Brain pericyte (primary cell): ENCODE measurements around the gene MTX1.
"Not testable (repeated sequence)": the region's sequence is repeated elsewhere in the genome, so short reads cannot be mapped to it uniquely, and the experiment has no call there.

Experiments used
- DNase-seq: peaks from one replicate; pipeline ENCODE4 v3.0.0-alpha.2; 2012; ENCODE audit warnings: low read depth, low spot score

MTX1 gene

GRCh38 chr1:155208541-155209311 lies at the start of gene MTX1:
Gene MTX1 (plus strand): TSS chr1:155208695. CDS start chr1:155208805, 110 bp downstream.
- DNase-seq = no peak

GRCh38 chr1:155158991-155159390 lies 49.5 kb upstream of the MTX1 start:
- DNase-seq = no peak

- no peak for DNase-seq
Measured at GRCh38 chr1:155160128-155160527, 48.4 kb upstream of the MTX1 start.

- not testable (repeated sequence) for DNase-seq
Measured at GRCh38 chr1:155162631-155163030, 45.9 kb upstream of the MTX1 start.

- DNase-seq = not testable (repeated sequence)
Measured at GRCh38 chr1:155163785-155164184, 44.7 kb upstream of the MTX1 start.

GRCh38 chr1:155164625-155165024 lies 43.9 kb upstream of the MTX1 start:
- not testable (repeated sequence) for DNase-seq

GRCh38 chr1:155166051-155166470 lies 42.4 kb upstream of the MTX1 start:
- DNase-seq = no peak

GRCh38 chr1:155166471-155167165 lies 41.9 kb upstream of the MTX1 start:
- no peak for DNase-seq

- peak; percentile 56 for DNase-seq
Measured at GRCh38 chr1:155167166-155168104, 41.1 kb upstream of the MTX1 start.

GRCh38 chr1:155168105-155168445 lies 40.4 kb upstream of the MTX1 start:
- DNase-seq = not testable (repeated sequence)

- no peak for DNase-seq
Measured at GRCh38 chr1:155168456-155169210, 39.9 kb upstream of the MTX1 start.

- DNase-seq = no peak
Measured at GRCh38 chr1:155169541-155169940, 39.0 kb upstream of the MTX1 start.

- DNase-seq = no peak
Measured at GRCh38 chr1:155170101-155170785, 38.3 kb upstream of the MTX1 start.

GRCh38 chr1:155170806-155171205 lies 37.7 kb upstream of the MTX1 start:
- no peak for DNase-seq

- DNase-seq = no peak
Measured at GRCh38 chr1:155171836-155172731, 36.4 kb upstream of the MTX1 start.

- peak; percentile 81 for DNase-seq
Measured at GRCh38 chr1:155172732-155173477, 35.6 kb upstream of the MTX1 start, which contains the start of gene KRTCAP2. Gene KRTCAP2 (minus strand): TSS chr1:155173304. CDS start chr1:155173224, 80 bp downstream.

GRCh38 chr1:155173478-155174323 lies 34.8 kb upstream of the MTX1 start, which contains the start of gene TRIM46:
Gene TRIM46 (plus strand): TSS chr1:155173849. CDS start chr1:155173967, 118 bp downstream.
- DNase-seq = no peak
